ENCODE data around the gene GALNT17.

- no peak for TF ChIP-seq CTCF (conservative IDR thresholded peaks at IDR 0.05; ENCODE audit: low read depth, low read length)
- TF ChIP-seq EZH2 (IDR thresholded peaks at IDR 0.05; ENCODE audit: low read length, unreplicated experiment), result no peak
These were observed 469.9 kb downstream of the GALNT17 start for GRCh38 chr7:71601851-71602250.
